Measurements from ENCODE around the gene SMG6. TPM values are rescaled to one million over a fixed set of nuclear protein-coding genes. Genes with fewer than 3 reads are reported as not detected.
"Not testable (repeated sequence)": the region's sequence is repeated elsewhere in the genome, so short reads cannot be mapped to it uniquely, and the experiment has no call there.

SMG6 gene
- total RNA-seq, 6 experiments from 2014 or later = 7.4 to 10.4 (median 8.9) TPM

DNA sequence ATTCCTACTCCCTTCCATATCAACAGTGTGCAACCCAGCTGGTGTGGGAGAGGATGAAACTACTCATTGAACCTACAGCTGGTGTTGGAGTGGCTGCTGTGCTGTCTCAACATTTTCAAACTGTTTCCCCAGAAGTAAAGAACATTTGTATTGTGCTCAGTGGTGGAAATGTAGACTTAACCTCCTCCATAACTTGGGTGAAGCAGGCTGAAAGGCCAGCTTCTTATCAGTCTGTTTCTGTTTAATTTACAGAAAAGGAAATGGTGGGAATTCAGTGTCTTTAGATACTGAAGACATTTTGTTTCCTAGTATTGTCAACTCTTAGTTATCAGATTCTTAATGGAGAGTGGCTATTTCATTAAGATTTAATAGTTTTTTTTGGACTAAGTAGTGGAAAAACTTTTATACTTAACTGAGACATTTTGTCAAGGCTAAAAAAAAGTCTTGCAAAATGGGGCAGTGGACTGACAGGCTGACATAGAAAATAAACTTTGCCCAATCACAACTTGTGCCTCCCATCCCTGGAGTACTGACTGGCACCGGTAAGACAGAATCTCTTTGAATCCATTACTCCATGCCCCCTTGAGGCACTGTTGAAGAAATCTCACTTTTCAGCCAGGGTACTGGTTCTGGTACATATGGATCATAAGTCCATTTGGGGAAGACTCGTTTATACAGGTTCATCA is 20.2 kb upstream of the SMG6 start:
- no peak overlapping the region for H3K27ac ChIP-seq
- ATAC-seq (peak in 1 of 4 donors; percentile 46), DNase-seq (no peak)
- peaks cover 9 to 56% (median 28%) of the 10 kb centered on the region in 4 donors for H3K36me3 ChIP-seq
- H3K27me3 ChIP-seq = no peaks in the 10 kb centered on the region
- TF ChIP-seq POLR2A (IDR thresholded peaks at IDR 0.05) = no peak
- TF ChIP-seq, protein P1, sequence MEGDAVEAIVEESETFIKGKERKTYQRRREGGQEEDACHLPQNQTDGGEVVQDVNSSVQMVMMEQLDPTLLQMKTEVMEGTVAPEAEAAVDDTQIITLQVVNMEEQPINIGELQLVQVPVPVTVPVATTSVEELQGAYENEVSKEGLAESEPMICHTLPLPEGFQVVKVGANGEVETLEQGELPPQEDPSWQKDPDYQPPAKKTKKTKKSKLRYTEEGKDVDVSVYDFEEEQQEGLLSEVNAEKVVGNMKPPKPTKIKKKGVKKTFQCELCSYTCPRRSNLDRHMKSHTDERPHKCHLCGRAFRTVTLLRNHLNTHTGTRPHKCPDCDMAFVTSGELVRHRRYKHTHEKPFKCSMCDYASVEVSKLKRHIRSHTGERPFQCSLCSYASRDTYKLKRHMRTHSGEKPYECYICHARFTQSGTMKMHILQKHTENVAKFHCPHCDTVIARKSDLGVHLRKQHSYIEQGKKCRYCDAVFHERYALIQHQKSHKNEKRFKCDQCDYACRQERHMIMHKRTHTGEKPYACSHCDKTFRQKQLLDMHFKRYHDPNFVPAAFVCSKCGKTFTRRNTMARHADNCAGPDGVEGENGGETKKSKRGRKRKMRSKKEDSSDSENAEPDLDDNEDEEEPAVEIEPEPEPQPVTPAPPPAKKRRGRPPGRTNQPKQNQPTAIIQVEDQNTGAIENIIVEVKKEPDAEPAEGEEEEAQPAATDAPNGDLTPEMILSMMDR (IDR thresholded peaks at IDR 0.05) = no peak
- no peak overlapping the region for H3K4me3 ChIP-seq
- intact Hi-C loops (cut with DNase I) = no loop called here
- WGBS (ENCODE audit: insufficient coverage, low coverage, low lambda C conversion rate, missing lambda C conversion rate) = 75% methylated on average over 2 of the region's 2 CpGs
- no peaks in the 10 kb centered on the region for H3K4me1 ChIP-seq
- no peaks in the 10 kb centered on the region for H3K9me3 ChIP-seq

DNA sequence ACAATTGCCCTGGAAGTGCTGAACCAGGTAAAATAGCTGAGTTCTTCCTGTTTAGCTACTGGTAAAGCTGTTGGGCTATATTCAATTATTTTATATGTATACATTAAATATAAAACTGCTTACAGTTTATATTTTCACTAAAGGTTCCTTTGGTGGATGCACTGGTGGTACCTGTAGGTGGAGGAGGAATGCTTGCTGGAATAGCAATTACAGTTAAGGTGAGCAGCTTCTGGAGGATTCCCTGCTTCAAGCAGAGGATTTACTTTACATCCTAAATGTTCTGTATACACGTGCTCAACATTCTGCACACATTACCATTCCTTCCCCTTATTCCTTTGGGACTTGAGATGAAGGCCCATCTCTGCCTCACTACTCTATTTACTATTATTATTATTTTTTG is 17.8 kb upstream of the SMG6 start:
- H3K27ac ChIP-seq = no peak overlapping the region
- no peaks in the 10 kb centered on the region for H3K27me3 ChIP-seq
- WGBS (ENCODE audit: insufficient coverage, low coverage, low lambda C conversion rate, missing lambda C conversion rate) = no CpG with 5 or more reads among the region's 1 CpG
- H3K4me1 ChIP-seq = no peaks in the 10 kb centered on the region
- ATAC-seq (no peak), DNase-seq (no peak)
- intact Hi-C loops (cut with DNase I) = no loop called here
- no peaks in the 10 kb centered on the region for H3K9me3 ChIP-seq
- no peak for TF ChIP-seq POLR2A (IDR thresholded peaks at IDR 0.05)
- TF ChIP-seq, protein P1 (IDR thresholded peaks at IDR 0.05) = no peak
- no peak overlapping the region for H3K4me3 ChIP-seq
- peaks cover 9 to 36% (median 20%) of the 10 kb centered on the region in 4 donors for H3K36me3 ChIP-seq

- DNase-seq (no peak), ATAC-seq (no peak)
- H3K4me1 ChIP-seq = no peaks in the 10 kb centered on the region
- H3K27me3 ChIP-seq = no peaks in the 10 kb centered on the region
- no peak for TF ChIP-seq POLR2A (IDR thresholded peaks at IDR 0.05)
- TF ChIP-seq, protein P1 (IDR thresholded peaks at IDR 0.05) = no peak
- H3K4me3 ChIP-seq = no peak overlapping the region
- intact Hi-C loops (cut with DNase I) = no loop called here
- H3K9me3 ChIP-seq = no peaks in the 10 kb centered on the region
- H3K36me3 ChIP-seq = peaks cover 3 to 16% (median 9%) of the 10 kb centered on the region in 4 donors
- no peak overlapping the region for H3K27ac ChIP-seq
These were observed 15.5 kb upstream of the SMG6 start for GRCh38 chr17:2319051-2319450.

DNA sequence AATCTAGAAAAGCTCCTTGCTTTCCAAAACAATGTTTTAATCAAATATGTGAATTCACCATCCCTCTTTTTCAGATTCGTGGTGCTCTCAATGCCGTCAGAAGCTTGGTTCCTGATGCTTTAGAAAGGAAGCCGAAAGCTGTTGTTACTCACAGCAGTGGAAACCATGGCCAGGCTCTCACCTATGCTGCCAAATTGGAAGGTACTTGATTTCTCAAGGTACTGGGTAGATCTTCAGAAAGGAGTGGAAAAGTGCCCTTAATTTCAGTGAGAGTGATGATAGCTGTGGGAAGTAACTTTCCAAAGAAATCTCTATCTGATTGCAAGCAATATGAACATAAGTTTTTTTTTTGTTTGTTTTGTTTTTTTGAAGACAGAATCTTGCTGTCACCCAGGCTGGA is 14.2 kb upstream of the SMG6 start:
- 88% methylated on average over 3 of the region's 3 CpGs for WGBS (ENCODE audit: insufficient coverage, low coverage, low lambda C conversion rate, missing lambda C conversion rate)
- intact Hi-C loops (cut with DNase I) = no loop called here

GRCh38 chr17:2316916-2317205 is 13.3 kb upstream of the SMG6 start:
- H3K27me3 ChIP-seq; H3K27ac ChIP-seq; DNase-seq; H3K9me3 ChIP-seq; H3K4me1 ChIP-seq; intact Hi-C loops (cut with DNase I); H3K36me3 ChIP-seq; H3K4me3 ChIP-seq; ATAC-seq: not testable (repeated sequence)
- 90% methylated on average over 6 of the region's 7 CpGs for WGBS (ENCODE audit: insufficient coverage, low coverage, low lambda C conversion rate, missing lambda C conversion rate)

More for the DNA sequence above, 14.2 kb upstream of the SMG6 start:
- no peaks in the 10 kb centered on the region for H3K27me3 ChIP-seq
- no peak overlapping the region for H3K27ac ChIP-seq
- ATAC-seq = no peak
- no peaks in the 10 kb centered on the region for H3K4me1 ChIP-seq
- DNase-seq = no peak
- peaks cover 0 to 4% (median under 1%) of the 10 kb centered on the region in 4 donors for H3K36me3 ChIP-seq
- no peak overlapping the region for H3K4me3 ChIP-seq
- TF ChIP-seq, protein P1 (IDR thresholded peaks at IDR 0.05) = no peak
- TF ChIP-seq POLR2A (IDR thresholded peaks at IDR 0.05) = no peak
- no peaks in the 10 kb centered on the region for H3K9me3 ChIP-seq
